HG03521 (cell line): ENCODE measurements around the gene CNOT8.

Source experiments
- ATAC-seq: cut with Tn5 transposase; IDR thresholded peaks from one replicate; pipeline ENCODE4 v1.9.1; 2021; ENCODE audit warnings: mild to moderate bottlenecking, moderate library complexity; ENCODE audit not compliant: unreplicated experiment

CNOT8 gene

GRCh38 chr5:154916874-154917273 lies 58.4 kb downstream of the CNOT8 start:
- no peak for ATAC-seq

GRCh38 chr5:154917757-154918156 lies 59.3 kb downstream of the CNOT8 start:
- ATAC-seq, result no peak

GRCh38 chr5:154923441-154924430 lies 65.3 kb downstream of the CNOT8 start:
- ATAC-seq, result no peak
